HT1080 (cell line): ENCODE data around the gene ARRDC2. TPM values are rescaled to one million over a fixed set of nuclear protein-coding genes. Genes with fewer than 3 reads are reported as not detected.
"Not testable (repeated sequence)": the region's sequence is repeated elsewhere in the genome, so short reads cannot be mapped to it uniquely, and the experiment has no call there.

Experiments used
- DNase-seq: peaks from one replicate; pipeline ENCODE4 v3.0.0-alpha.2; 2015; ENCODE audit warnings: low read depth
- total RNA-seq: library from RNA; depleted of rRNA; stranded (reverse); fragments of >200 nt; shearing (Covaris generic); gene quantifications from 2 replicates; pipeline ENCODE4 v1.2.3, GENCODE V29; 2014

ARRDC2 gene
- total RNA-seq, 1 experiment from 2014 or later, result 10.3 TPM

- DNase-seq, result no peak
These were observed 18.4 kb upstream of the ARRDC2 start for GRCh38 chr19:17989425-17990094.

GRCh38 chr19:17993076-17993813, 14.7 kb upstream of the ARRDC2 start:
- DNase-seq, result no peak

GRCh38 chr19:17996826-17997316, 11.1 kb upstream of the ARRDC2 start:
- DNase-seq, result peak; percentile 75

DNA sequence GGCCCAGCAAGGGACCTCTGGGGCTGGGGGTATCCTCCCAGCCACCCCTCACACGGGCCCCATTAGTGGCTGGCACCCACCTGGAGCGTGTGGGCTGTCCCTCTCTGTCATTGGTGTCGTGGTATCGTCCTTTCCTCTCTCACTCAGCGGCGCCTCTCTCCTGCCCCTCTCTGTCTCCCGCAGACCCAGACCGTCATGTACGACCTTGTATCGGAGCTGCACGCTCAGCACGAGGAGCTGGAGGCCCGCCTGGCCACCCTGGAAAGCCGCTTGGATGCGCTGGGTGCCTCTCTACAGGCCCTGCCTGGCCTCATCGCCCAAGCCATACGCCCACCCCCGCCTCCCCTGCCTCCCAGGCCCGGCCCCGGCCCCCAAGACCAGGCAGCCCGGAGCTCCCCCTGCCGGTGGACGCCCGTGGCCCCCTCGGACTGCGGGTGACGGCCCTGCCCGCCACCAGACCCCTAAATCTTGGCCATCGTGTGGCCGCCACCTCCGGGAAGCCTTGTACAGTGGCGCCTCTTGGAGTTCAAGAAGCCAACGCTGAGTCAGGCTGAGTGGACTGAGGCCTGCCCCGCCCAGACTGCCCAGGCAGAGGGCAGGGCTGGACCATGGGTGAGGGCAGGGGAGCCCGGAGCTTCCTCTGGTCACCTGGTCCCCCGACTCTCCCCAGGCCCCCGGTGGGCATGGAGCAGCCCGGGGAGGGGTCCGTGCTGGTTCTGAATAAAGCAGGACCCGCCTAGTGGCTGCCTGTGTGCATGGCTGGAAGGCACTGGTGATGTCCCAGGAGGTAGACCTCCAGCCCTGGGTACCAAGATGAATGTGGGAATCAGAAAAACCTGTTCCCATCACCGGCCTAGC, 9.8 kb upstream of the ARRDC2 start:
- DNase-seq, result peak; percentile 31

DNA sequence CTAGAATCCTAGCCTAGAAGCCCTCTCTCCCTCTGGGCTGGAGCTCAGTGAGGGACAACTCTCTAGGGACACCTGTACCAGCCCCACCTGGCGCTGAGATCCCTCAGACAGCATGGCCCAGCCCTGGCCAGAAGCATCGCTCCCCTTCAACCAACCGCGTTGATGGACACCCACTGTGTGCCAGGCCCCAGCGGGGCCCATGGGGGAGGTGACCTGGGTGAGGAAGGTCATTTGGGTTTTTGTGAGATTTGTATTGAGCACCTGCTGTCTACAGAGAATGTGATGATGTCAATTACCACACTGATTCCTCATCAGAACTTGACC, 9.2 kb upstream of the ARRDC2 start:
- DNase-seq, result no peak

DNA sequence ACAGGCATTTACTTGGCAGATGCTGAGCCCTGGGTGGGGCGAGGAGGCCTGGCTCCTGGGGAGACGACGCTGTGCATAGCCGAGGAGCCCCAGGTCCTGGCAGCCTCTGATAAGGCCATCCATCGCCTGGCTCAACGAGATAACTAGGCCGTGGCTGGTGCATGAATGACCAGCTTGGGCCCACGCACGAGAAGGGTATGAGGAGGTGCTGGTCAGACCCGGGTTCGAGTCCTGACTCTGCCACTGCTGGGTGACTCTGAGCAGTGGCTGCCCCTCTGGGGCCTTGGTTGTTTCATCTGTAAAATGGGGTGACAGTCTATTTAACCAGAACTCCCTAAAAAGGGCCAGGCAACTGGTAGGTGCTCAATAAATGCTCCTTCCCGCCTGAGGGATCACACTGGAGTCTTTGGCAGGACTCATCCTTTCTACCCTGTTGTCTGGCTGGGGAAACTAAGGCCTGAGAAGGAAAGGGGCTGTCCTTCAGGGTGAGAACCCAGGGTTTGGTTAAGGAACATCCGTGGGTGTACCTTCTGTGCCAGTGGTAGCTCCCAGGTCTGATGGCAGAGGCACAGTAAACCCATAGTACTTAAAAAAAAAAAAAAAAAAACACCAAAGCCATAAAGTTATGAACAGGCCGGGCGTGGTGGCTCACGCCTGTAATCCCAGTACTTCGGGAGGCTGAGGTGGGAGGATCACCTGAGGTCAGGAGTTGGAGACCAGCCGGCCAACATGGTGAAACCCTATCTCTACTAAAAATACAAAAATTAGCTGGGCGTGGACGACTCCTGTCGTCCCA, 8.1 kb upstream of the ARRDC2 start:
- no peak for DNase-seq

GRCh38 chr19:18000480-18000914, 7.5 kb upstream of the ARRDC2 start:
- no peak for DNase-seq

DNA sequence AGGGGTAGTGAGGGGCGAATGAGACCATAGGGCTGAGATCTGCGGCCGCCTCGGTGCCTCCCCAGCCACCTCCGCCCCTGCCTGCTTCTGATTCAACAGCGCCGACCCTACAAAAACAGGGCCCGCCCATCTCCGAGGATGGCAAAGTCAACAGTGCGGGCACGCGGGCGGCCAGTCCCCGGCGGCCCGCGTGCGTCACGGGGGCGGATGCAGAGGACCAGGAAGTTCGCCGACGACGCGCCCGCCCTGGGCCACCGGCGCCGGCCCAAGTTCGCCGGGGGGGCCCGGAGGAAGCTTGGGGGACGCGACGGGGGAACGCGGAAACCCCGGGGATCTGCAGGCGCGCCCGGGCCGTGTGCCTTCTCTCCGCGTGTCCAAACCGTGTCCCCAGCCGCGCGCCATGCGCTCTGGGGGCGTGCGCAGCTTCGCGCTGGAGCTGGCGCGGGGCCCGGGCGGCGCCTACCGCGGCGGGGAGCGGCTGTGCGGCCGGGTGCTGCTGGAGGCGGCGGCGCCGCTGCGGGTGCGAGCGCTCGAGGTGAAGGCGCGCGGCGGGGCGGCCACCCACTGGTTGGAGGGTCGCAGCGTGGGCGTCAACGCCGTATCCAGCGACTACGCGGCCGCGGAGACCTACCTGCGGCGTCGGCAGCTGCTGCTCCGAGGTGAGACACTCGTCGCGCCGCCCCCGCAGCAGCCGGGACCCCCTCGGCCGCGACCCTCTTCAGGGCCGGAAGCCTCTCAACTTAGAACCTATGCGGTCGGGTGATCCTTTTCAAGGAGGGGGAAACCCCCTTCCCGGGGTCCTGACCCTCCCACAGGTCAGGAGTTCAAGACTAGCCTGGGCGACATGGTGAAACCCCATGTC, 6.8 kb upstream of the ARRDC2 start:
- DNase-seq, result peak; percentile 87

DNA sequence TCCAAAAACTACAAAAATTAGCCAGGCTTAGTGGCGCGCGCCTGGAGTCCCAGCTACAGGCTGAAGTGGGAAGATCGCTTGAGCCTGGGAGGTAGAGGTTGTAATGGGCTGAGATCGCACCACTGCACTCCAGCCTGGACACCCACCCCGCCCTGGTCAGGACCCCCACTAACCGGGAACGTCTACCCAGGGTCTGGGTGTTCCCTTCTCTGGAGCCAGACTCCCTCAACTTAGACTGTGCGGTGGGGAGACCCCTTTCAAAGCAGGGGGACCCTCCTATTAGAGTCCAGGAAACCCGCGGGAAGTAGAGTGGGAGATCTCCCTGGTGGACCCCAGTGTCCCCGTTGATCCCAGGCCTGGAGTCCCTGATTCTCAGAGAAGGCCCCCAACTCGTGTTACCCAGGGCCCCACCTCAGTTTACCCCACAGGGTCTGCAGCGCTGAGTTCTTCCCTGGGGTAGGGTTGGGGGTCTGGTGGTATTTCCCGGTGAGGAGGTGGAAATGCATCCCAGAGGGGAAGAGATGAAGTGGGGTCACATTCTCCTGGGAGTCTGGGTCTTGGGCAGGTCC, 6.1 kb upstream of the ARRDC2 start:
- no peak for DNase-seq

DNA sequence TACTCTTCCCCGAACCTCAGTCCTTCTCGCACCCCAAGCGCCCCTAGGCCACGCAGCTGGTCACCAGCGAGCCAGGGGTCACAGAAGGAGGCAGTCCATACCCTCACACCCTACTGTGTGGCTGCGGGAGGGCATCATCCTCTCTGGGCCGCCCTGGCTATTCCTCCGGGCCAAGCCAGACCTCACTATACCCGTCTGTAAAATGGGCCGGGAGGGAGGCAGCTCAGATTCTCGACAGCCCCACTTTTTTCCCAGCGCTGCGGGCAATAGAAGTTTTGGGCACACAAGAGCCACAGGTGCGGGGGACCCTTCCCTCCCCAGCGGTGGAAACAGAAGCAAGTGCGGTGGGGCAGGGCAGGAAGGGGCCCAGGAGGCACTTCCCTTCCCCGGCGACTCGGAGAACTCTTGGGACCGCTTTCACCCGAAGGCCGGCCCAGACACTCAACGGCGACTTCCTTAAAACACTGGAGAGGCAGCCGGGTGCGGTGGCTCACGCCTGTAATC, 5.6 kb upstream of the ARRDC2 start:
- DNase-seq, result no peak

DNA sequence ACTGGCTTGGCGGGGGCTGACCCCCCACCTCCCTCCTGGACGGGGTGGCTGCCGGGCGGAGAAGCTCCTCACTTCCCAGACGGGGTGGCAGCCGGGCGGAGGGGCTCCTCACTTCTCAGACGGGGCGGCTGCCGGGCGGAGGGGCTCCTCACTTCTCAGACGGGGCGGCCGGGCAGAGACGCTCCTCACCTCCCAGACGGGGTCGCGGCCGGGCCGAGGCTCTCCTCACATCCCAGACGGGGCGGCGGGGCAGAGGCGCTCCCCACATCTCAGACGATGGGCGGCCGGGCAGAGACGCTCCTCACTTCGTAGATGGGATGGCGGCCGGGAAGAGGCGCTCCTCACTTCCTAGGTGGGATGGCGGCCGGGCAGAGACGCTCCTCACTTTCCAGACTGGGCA, 2.2 kb upstream of the ARRDC2 start:
- not testable (repeated sequence) for DNase-seq

DNA sequence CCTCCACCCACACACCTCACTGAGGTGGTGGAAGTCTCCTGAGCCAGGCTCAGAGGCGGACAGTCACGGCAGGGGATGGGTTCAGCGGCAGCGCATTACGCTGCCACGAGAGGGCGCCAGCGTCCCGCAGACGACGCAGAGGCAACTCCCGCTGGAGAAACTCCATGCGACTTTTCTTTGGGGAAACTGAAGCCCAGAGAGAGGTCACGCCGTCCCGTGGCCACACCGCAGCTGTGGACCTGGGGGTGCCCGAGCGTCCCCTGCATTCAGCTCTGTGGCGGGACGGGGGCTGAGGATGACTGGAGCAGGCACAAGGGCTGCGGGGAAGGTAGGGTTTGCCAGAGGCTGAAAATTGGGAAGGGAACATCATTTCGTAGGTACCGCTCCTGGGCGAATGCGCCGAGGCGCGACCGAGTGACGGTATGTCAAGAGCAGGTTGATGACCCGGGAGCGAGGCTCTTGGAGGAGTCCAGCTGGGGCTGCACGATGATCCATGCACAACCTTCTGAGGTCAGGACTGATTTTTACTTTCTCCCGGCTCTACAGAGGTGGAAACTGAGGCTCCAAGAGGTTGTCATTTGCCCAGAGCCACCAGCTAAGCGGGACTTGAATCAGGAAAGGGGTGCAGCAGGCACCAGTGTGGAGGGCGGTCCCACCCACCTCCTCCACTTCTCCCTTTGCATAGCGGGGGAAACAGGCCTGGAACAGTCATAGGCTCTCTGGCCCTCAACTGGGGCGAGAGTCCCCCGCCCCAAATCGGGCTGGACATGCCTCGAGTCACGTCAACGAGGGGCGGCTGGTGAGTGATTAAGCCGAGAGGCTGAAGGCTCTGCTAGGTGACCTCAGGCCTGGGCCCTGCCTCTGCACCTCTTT, 690 bp upstream of the ARRDC2 start:
- DNase-seq, result peak; percentile 58

- no peak for DNase-seq
These were observed 844 bp downstream of the ARRDC2 start for GRCh38 chr19:18008814-18009213.

DNA sequence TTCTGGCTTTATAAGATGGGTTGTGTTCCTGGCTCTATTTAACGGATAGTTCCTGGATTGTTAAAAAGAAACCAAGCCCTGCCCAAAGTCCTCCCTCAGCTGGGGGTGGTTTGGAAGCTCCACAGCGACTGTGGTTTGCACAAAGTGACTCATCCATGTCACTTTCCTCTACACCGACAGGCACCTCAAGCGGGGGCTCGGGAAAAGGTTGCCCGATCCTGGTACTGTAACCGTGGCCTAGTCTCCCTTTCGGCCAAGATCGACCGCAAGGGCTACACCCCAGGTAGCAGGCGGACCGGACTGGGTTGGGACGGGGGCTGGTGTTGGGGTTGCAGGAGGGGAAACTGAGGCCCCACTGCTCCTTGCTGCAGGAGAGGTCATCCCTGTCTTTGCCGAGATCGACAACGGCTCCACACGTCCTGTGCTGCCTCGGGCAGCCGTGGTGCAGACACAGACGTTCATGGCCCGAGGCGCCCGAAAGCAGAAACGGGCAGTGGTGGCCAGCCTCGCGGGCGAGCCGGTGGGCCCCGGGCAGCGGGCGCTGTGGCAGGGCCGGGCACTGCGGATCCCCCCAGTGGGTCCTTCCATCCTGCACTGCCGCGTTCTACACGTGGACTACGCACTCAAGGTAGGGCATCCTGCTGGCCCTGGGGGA, 1.6 kb downstream of the ARRDC2 start:
- DNase-seq, result peak; percentile 23

GRCh38 chr19:18010149-18010548, 2.2 kb downstream of the ARRDC2 start:
- no peak for DNase-seq

DNA sequence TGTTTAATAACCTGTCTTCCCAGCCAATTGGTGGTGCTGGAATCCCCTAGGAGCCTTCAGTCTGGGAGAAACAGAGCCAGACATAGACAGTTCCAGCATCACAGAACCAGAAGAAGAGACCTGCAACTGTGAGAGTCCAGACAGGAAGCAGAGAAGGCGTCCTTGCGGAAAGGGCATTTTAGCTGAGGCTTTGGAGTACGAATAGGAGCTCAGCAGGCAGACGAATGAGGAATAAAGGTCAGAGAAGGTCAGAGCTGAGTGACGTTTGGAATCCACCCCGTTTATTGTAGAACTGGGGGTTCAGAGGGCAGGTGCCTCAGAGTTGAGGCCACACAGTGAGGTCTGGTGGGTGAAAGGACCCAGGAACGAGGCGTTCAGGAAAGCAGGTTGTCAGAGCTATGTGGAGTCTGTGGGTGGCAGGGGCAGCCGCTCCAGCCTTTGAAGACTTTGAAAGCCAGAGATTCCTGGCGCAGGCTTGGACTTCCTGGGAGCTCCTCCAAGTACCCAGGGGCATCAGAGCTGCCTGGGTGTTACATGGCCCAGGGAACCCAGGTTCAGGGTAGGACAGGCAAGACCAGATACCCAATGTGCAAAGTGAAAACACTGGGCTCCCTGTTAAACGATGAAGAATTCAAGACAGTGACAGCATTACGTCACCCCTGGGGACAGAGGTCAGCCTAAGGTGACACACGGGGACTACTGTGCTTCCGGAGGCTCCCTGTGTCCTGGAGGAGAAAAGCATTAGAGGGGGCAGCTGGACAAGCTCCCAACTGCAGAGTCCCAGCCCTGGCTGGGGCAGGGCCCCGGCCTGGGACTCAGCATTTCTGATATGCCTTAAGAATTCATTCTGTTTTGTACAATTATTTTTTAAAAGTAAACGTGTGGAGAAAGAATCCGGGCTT, 5.5 kb downstream of the ARRDC2 start:
- no peak for DNase-seq

- no peak for DNase-seq
These were observed 6.2 kb downstream of the ARRDC2 start for GRCh38 chr19:18014197-18014596.
